AG09309 (cell line): ENCODE results near the gene EMX1.

Experiments used
- DNase-seq: peaks from one replicate; pipeline ENCODE4 v3.0.0-alpha.2; 2010; ENCODE audit warnings: low read depth
- H3K4me3 ChIP-seq: 2 replicates; pipeline ENCODE4 v1.5.1; 2011; ENCODE audit warnings: mild to moderate bottlenecking, low read depth, low read length, moderate library complexity; ENCODE audit not compliant: control insufficient read depth
- TF ChIP-seq, protein P1 (sequence below): IDR thresholded peaks from 2 replicates; pipeline ENCODE4 v1.5.1; 2011; ENCODE audit warnings: mild to moderate bottlenecking, low read depth, low read length, inconsistent platforms; ENCODE audit not compliant: insufficient read depth, control insufficient read depth; ENCODE audit errors: missing control alignments

EMX1 gene

GRCh38 chr2:72963423-72964145 lies 46.3 kb downstream of the EMX1 start:
- no peak for DNase-seq
- TF ChIP-seq, protein P1, sequence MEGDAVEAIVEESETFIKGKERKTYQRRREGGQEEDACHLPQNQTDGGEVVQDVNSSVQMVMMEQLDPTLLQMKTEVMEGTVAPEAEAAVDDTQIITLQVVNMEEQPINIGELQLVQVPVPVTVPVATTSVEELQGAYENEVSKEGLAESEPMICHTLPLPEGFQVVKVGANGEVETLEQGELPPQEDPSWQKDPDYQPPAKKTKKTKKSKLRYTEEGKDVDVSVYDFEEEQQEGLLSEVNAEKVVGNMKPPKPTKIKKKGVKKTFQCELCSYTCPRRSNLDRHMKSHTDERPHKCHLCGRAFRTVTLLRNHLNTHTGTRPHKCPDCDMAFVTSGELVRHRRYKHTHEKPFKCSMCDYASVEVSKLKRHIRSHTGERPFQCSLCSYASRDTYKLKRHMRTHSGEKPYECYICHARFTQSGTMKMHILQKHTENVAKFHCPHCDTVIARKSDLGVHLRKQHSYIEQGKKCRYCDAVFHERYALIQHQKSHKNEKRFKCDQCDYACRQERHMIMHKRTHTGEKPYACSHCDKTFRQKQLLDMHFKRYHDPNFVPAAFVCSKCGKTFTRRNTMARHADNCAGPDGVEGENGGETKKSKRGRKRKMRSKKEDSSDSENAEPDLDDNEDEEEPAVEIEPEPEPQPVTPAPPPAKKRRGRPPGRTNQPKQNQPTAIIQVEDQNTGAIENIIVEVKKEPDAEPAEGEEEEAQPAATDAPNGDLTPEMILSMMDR, result no peak
- H3K4me3 ChIP-seq, result no peak overlapping the region

- TF ChIP-seq, protein P1, result no peak
- DNase-seq, result no peak
- H3K4me3 ChIP-seq, result no peak overlapping the region
These were observed 46.8 kb downstream of the EMX1 start for GRCh38 chr2:72964146-72964525.

GRCh38 chr2:72965016-72965415 lies 47.7 kb downstream of the EMX1 start:
- H3K4me3 ChIP-seq, result no peak overlapping the region
- DNase-seq, result no peak

DNA sequence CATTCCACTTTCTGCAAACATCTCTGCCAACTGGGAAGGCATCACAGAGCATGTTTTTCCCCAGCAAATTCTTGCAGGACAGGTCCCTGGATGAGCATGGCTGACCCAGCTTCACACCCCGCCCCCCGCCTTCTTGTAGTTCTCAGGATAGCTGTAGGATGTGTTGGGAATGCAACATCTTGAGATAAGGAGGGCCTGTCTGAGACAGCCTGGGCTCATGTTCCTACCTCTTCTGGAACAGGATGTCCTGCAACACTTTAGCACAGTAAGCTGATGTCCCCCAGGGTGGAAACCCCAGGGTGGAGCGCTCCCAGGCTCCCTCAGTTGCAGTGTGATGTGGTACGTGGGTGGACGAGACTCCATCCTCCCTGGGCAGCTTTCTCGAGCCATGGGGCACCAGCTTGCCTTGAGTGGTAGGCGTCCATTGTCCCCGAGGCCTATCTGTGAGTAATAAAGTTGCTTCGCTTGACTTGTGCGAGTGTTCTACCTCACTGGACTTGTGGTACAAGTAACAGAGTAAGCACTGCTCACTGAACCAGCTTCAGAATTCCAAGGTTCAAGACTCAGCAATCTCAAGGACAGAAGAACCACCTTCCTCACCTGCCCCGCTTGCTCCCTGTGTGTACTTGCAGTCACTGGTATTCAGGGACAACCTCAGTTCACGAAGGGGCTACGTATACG lies 48.6 kb downstream of the EMX1 start:
- TF ChIP-seq, protein P1, result no peak
- no peak for DNase-seq
- H3K4me3 ChIP-seq, result no peak overlapping the region

More at GRCh38 chr2:72965016-72965415, 47.7 kb downstream of the EMX1 start:
- TF ChIP-seq, protein P1, result no peak

DNA sequence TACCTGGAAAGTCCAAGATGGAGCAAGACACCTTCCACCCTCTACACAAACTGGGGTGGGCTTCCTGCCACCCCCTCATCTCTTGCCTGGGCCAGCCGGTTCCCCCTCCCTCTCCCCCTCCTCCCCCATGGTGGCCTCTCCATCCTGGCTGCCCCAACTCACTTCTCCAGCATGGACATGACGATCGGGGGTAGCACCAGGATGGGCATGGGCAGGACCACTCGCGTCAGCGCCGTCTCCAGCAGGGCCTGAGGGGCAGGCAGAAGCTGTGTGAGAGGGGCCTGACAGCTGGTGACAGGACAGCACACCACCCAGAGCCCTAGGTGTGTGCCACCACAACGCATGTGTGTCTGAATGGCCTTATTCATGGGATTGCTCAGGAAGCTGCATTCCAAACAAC lies 51.0 kb downstream of the EMX1 start:
- H3K4me3 ChIP-seq, result no peak overlapping the region
- no peak for DNase-seq
- TF ChIP-seq, protein P1, result no peak

DNA sequence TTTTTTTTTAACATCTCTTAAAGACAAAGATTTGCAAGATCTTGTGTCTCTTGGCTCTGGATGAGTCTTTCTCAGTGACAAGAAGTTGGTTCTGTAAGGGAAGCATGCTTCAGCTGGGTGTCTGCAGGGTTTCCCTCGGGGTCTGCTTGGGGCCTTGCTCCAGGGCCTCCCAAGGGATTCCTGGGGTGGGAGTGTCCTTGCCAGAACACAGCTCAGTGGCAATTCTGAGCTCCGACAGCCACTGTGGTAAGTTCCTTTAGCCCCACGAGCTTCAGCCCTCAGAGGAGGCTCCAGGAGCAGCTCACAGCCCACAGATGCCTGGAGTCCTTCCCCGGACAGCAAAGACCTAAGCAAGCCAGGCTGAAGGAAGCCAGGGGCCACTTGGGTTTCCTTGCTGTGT lies 52.4 kb downstream of the EMX1 start:
- no peak for DNase-seq
- H3K4me3 ChIP-seq, result no peak overlapping the region
- TF ChIP-seq, protein P1, result no peak

DNA sequence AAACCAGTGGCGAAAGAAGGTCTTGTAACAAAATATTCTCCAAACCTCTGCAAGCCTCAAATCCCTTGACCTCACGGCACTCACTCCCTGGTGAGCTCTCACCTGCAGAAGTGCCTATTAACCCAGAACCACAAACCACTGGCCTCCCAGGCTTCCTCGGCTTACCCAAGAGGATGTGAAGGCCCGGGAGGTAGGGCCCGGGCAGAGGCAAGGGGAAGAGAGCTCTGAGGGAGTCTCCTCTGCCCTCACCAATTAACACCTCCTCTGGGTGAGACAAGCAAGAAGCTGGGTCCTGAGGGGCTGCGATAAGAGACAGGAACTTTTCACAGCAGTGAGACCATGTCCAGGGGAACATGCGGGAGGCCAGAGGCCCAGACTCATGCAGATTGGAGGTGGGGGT lies 53.7 kb downstream of the EMX1 start:
- TF ChIP-seq, protein P1, result no peak
- DNase-seq, result no peak
- H3K4me3 ChIP-seq, result no peak overlapping the region
